SK-N-DZ (cell line): ENCODE measurements around the gene PACSIN2.
"Not testable (repeated sequence)": the region's sequence is repeated elsewhere in the genome, so short reads cannot be mapped to it uniquely, and the experiment has no call there.

Source experiments
- DNase-seq: peaks from one replicate; pipeline ENCODE4 v3.0.0-alpha.2; 2015; ENCODE audit warnings: low spot score

PACSIN2 gene

DNA sequence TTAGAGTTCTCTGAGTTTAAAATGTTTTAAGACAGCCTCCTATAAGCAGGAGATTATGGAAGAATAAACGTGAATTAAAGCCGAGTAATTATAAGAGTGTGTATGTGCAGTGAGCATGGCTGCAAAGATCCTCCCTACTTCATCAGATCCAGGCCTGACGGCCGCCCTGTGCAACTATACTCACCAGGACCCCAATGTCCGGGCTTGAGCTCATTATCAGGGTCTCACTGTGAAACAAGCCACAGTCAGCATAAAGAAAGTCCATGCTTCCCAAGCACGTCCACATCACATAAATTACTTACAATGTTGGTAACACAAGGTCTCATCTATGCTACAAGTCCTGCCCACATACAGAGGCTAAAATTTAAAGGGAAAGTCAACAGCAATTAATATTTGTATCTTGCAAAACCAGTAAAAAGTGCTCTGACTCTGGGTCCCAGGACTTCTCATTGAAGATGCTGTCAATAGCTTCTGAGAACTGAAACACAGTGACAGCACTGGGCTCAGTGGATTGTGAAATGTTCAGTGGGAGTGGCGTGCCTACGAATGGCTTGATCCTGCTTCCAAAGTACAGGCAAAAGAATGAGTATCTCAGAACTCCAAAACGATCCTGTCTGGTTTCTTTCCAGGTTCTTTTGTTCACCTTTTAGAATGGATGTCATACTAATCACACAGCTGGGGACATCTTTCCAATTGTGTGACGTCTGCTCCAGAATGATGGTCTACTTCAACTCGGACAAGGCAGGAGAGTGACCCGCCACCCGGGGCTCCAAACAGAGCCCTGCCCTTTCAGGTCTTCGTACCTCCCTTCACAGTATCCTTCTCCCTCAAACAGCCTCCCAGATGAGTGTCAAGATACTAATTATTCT, 85.7 kb downstream of the PACSIN2 start:
- DNase-seq, result no peak

DNA sequence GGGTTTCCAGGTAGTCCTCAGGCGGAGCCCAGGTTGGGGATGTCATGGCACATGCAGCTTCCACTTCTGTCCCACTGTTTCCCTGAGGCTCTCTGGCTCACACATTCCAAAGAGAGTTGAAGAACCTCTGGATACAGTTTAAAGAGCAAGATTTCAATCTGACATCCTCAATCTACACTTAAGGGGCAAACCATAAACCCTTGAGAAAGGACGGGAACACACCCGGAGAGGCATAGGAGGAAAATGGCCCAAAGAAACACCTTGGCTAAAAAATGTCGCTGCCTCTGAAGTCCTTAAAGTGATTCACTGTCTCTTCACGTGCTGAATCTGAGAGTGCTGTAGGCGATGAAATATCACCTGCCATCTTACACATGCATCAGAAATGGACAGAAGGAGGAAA, 87.0 kb downstream of the PACSIN2 start:
- DNase-seq, result no peak

DNA sequence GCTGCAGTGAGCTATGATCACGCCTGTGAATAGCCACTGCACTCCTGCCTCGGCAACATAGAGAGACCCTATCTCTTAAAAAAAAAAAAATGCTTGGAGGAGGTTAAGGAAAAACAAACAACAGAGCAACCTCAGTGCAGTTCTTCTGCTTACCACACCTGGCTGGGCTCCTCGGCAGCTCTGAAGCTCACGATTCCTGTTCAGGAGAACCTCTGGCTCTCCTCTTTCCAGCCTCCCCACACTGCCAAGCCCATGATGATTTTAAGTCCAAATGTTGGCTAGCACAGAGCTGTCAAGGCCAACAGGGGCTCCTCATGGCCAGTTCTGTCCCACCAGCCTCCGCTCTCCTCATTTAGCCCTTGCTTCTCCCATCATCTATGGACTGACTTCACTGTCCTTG, 88.2 kb downstream of the PACSIN2 start:
- DNase-seq, result no peak

DNA sequence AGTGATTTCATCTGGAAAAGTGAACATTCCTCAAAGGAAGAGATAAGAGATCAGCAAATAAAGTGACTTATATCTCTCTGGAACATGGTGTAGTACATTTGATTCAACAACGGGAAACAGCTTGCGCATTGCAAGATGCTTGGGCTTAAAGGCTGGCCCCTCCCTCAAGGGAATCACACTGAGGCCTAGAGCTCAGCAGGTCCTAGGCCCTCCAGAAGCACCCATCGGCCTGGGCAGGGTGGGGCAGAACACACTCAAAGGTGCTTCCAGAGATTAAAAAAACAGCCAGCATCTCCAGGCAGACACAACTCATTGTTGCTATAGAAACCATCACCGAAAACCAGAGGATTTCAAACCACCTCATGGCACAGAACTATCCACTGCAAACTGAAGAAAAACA, 88.8 kb downstream of the PACSIN2 start:
- DNase-seq, result no peak

GRCh38 chr22:42925598-42925997, 89.4 kb downstream of the PACSIN2 start:
- no peak for DNase-seq

GRCh38 chr22:42925031-42925430, 89.9 kb downstream of the PACSIN2 start:
- DNase-seq, result not testable (repeated sequence)

GRCh38 chr22:42924436-42924835, 90.5 kb downstream of the PACSIN2 start:
- no peak for DNase-seq

- DNase-seq, result no peak
Observed at GRCh38 chr22:42922374-42923191, 92.4 kb downstream of the PACSIN2 start.

DNA sequence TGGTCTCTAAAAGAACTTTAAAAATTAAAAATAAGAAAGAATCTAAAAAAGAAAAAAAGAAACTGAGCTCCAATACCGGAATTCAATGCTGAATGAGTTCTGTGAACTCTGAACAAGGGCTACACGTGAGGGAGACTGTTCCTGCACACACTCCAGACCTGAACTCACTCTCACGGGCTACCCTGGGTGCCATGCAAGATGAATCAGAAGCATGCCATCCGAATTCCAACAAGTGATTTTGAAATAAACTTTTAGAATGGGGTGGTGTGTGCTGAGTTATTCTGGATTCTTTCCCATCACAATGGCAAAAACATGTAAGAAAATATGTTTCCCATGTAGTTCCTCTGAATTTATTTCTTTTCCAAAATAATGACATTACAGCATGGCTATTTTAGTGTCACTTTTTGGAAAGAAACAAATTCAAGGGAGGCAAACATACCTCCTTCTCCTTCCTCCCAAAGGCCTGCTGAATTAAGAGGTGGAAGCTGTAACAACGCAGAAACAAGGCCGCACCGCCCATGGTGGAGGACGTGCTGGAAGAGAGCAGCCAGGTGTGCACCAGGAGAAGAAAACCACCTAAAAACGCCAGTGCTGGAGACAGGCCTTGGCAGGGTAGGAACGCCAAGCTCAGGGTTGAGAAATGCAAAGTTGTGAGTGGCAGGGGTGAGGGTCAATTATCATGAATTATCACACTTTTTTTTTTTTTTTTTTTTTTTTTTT, 94.7 kb downstream of the PACSIN2 start:
- no peak for DNase-seq

DNA sequence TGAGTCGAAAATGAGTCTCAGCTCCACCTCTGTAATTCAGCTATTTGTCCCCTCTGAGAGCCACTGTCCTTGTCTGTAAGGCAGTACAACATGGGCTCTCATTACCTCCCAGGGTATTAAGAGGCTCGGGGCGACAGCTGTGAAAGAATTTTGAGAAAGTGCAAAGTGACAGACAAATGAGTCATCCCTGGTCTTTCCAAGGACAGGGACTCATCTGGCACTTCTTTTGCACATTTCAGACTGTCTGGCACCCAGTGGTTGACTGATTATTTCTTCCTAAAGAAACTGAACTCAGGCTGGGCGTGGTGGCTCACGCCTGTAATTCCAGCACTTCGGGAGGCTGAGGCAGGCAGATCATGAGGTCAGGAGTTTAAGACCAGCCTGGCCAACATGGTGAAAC, 95.8 kb downstream of the PACSIN2 start:
- no peak for DNase-seq

DNA sequence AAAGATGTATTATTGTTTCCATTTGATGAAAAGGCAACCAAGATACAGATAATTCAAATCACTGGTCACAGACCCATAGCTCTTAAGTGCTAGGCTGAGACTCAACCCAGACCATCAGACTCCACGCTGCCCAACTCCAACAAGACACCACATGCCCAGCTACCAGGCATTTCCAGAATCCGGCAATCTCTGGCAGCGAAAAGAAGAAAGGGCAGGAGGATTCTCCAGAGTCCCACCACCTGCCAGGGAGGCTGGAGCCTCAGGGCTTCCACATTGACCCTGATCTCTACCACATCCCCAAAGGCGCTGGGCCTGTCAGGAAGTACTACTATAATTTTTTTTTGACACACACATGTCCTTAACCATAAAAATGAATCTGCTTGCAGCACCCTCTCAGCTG, 96.4 kb downstream of the PACSIN2 start:
- no peak for DNase-seq

DNA sequence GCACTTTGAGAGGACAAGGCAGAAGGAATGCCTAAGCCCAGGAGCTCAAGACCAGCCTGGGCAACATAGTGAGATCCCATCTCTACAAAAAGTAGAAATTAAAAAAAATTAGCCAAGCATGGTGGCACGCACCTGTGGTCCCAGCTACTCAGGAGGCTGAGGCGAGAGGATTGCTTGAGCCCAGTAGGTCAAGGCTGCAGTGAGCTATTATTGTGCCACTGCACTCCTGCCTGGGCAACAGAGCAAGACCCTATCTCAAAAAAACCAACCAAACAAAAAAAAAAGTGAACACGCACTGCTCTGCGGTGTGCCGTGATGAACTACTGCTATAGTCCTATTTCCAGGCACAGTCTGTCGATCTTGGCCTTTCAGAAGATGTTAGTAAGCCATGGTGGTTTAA, 97.6 kb downstream of the PACSIN2 start:
- not testable (repeated sequence) for DNase-seq

- DNase-seq, result no peak
Observed at GRCh38 chr22:42915980-42916765, 98.8 kb downstream of the PACSIN2 start.

- no peak for DNase-seq
Observed at GRCh38 chr22:42914511-42915076, 100.4 kb downstream of the PACSIN2 start.

GRCh38 chr22:42913874-42914510, 101.0 kb downstream of the PACSIN2 start:
- DNase-seq, result no peak

DNA sequence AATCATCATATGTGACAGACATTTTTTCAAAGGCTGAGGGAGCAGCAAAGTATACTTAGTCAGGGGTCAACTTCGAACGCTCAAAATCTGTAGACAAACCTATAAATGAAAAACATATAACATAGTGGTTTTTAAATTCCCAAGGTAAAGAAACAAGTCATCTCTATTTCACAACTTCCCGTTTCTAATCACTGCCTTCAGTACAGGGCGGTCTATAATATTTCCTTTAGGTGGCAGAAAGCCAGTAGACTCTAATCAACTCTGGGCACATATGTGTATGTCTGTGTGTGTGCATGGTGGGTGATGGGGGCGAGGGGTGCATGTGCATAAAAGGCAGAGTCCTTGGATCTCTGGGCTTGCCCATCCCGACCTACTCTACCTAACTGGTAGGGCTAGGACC, 102.9 kb downstream of the PACSIN2 start:
- DNase-seq, result no peak

- DNase-seq, result no peak
Observed at GRCh38 chr22:42910221-42910942, 104.6 kb downstream of the PACSIN2 start.

DNA sequence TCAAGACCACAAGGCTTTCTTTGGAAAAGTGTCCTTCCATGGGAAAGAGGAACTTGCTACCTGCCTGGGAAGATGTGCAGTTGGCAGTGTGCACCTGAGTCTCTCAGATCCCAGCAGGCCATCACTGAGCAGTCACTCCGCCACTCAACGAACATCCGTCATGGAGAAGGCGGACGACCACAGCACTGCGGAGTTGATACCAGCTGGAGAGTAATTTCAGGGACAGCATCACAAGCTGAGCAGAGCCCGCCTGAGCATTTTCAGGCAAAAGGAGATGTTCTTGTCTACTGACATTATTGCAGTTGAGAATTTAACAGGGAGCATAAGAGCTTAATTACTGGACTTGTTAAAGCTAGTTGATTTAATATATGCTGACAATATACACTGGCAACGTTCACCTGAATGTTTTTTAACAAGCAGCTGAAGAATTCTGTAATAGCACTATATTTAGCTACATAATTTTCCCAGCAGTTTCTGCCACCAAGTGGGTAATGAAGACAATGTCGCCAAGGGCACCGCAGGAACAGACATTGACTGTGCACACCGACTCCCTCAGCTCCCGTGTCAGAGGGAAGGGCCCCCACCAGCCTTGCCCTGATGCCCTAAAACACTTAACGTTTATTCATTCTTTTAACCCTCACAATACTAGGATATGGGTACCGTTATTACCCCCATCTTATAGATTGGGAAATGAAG, 105.4 kb downstream of the PACSIN2 start:
- no peak for DNase-seq

DNA sequence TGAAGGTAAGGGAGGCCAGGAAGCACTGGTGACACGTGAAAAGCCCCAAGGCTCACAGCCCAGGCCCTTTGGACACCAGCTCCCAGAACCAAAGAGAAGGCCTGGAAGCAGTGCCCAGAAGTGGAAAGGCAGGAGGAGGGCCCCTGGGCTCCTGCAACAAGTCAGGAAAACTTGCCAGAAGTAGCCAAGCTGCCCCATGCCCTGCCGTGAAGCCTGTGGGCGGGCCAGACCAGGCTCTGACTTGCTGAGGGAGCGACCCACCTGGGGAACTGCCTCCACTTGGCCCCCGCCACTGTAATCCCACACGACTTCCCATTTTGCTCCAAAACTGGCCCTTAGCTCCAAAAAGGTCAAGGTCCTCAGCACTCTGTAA, 106.6 kb downstream of the PACSIN2 start:
- no peak for DNase-seq
